Measurements from ENCODE around the gene ARRDC4. TPM values are rescaled to one million over a fixed set of nuclear protein-coding genes. Genes with fewer than 3 reads are reported as not detected.

ARRDC4 gene
- total and polyA plus RNA-seq, 2 of the 4 experiments (the other 2 are of a cell fraction), result 5.3 to 9.1 TPM

- Histone ChIP-seq H3K4me2 (ENCODE audit: low read depth, low read length) (no peak overlapping the region), H3K4ac (ENCODE audit: low read depth, low read length) (no peak overlapping the region), H3K18ac (ENCODE audit: low read depth, low read length) (no peak overlapping the region), H3K23ac (ENCODE audit: low read depth, low read length) (no peak overlapping the region), H3K27me3 (ENCODE audit: control insufficient read depth, insufficient read depth, low read length) (no peaks in the 10 kb centered on the region), H3K36me3 (ENCODE audit: control insufficient read depth, insufficient read depth, low read length) (peaks cover 8% of the 10 kb centered on the region), H3K27ac (ENCODE audit: insufficient read depth, low read length) (no peak overlapping the region), H2BK20ac (ENCODE audit: low read depth, low read length) (no peak overlapping the region), H3K9me3 (ENCODE audit: control insufficient read depth, insufficient read depth, low read length) (no peaks in the 10 kb centered on the region), H3K79me1 (ENCODE audit: low read depth in 1 of 2, low read length in 2 of 2) (peaks cover 0 to 5% of the 10 kb centered on the region in 2 experiments; a peak in 1 of 4 replicates), H4K20me1 (ENCODE audit: insufficient read depth, low read length) (no peaks in the 10 kb centered on the region), H2AK5ac (ENCODE audit: low read depth, low read length) (no peak overlapping the region), H2AFZ (replicated peaks; ENCODE audit: low read length, poor library complexity) (no peak overlapping the region), H4K91ac (ENCODE audit: insufficient read depth, low read depth, low read length) (no peak overlapping the region), H3K4me1 (ENCODE audit: control insufficient read depth, insufficient read depth, low read length) (peaks cover 8% of the 10 kb centered on the region), H3K9me1 (ENCODE audit: insufficient read depth, low read length) (no peaks in the 10 kb centered on the region), H4K8ac (ENCODE audit: low read depth in 2 of 2, low read length in 2 of 2) (no peak overlapping the region), H3K56ac (ENCODE audit: extremely low read depth, insufficient read depth, low read length) (no peak overlapping the region), H2BK5ac (ENCODE audit: low read depth, low read length, poor library complexity, severe bottlenecking) (no peak overlapping the region), H2BK15ac (ENCODE audit: low read depth, low read length) (no peak overlapping the region), H2AK9ac (replicated peaks; ENCODE audit: low read depth, low read length, poor library complexity) (no peak overlapping the region), H3K14ac (replicated peaks; ENCODE audit: low read depth, low read length) (no peak overlapping the region), H3K4me3 (ENCODE audit: insufficient read depth, low read depth, low read length) (no peak overlapping the region), H2BK120ac (ENCODE audit: low read depth, low read length) (no peak overlapping the region), H4K5ac (ENCODE audit: low read depth, low read length) (no peak overlapping the region), H3K9ac (ENCODE audit: low read depth, low read length) (no peak overlapping the region)
- dilution Hi-C loops (cut with HindIII; ENCODE audit: low sequenced_read_pairs, unreplicated experiment), result no loop called here
- intact Hi-C loops (cut with micrococcal nuclease), result no loop called here
- DNase-seq (no peak), ATAC-seq (ENCODE audit: low read depth) (no peak)
- CTCF ChIA-PET, result no interaction called here
- POLR2A ChIA-PET (ENCODE audit: unreplicated experiment), result no interaction called here
- in situ Hi-C loops (cut with MboI; ENCODE audit: low sequenced_read_pairs), result no loop called here
- BruUV-seq (replicated peaks), result no TSS peak
- WGBS, 2 experiments (ENCODE audit: extremely low coverage in 2 of 2, insufficient read length in 1 of 2), result no CpG with 5 or more reads among the region's 1 CpG
- TF ChIP-seq CEBPB (IDR thresholded peaks at IDR 0.05; ENCODE audit: low read depth, low read length), result no peak
- TF ChIP-seq SMC3 (IDR thresholded peaks at IDR 0.05; ENCODE audit: low read depth, low read length), result no peak
- no peak for TF ChIP-seq USF2 (IDR thresholded peaks at IDR 0.05; ENCODE audit: low read depth, low read length)
- no peak for TF ChIP-seq CHD1 (IDR thresholded peaks at IDR 0.05; ENCODE audit: low read depth, low read length)
- no peak for TF ChIP-seq CTCF (conservative IDR thresholded peaks at IDR 0.05; ENCODE audit: low read depth, low read length)
- no peak for TF ChIP-seq FOS (IDR thresholded peaks at IDR 0.05; ENCODE audit: low read depth, low read length)
- no peak for TF ChIP-seq MAZ (IDR thresholded peaks at IDR 0.05; ENCODE audit: borderline replicate concordance, low read depth, low read length)
- TF ChIP-seq RAD21 (IDR thresholded peaks at IDR 0.05; ENCODE audit: low read length), result no peak
- TF ChIP-seq RFX5 (IDR thresholded peaks at IDR 0.05; ENCODE audit: low read depth, low read length), result no peak
- TF ChIP-seq BHLHE40 (IDR thresholded peaks at IDR 0.05; ENCODE audit: low read depth, low read length), result no peak
- no peak for TF ChIP-seq MAFK (IDR thresholded peaks at IDR 0.05; ENCODE audit: low read depth, low read length)
- no peak for TF ChIP-seq RCOR1 (IDR thresholded peaks at IDR 0.05; ENCODE audit: insufficient replicate concordance, low read length)
- no peak for TF ChIP-seq ELK1 (IDR thresholded peaks at IDR 0.05; ENCODE audit: borderline replicate concordance, low read depth, low read length)
- no peak for TF ChIP-seq MXI1 (IDR thresholded peaks at IDR 0.05; ENCODE audit: borderline replicate concordance, low read depth, low read length)
- TF ChIP-seq POLR2A (IDR thresholded peaks at IDR 0.05; ENCODE audit: low read depth, low read length), result no peak
- no peak for TF ChIP-seq NFE2L2 (IDR thresholded peaks at IDR 0.05; ENCODE audit: low read depth, low read length)
These were observed 11.9 kb downstream of the ARRDC4 start for GRCh38 chr15:97972366-97972765.

Measured in IMR-90 (cell line).